Endometrium (tissue), 2 donors: ENCODE measurements around the gene SIAE.
"Not testable (repeated sequence)": the region's sequence is repeated elsewhere in the genome, so short reads cannot be mapped to it uniquely, and the experiment has no call there.

ENCODE experiments used
- FAIRE-seq: peaks from 2 replicates; lab custom pipeline; 2012; peaks lifted over from hg19 to GRCh38; lab: Jason Lieb, UNC
- donor health status: control.
- donor health status: control.

SIAE gene

GRCh38 chr11:124623861-124624525, 49.5 kb downstream of the SIAE start:
- FAIRE-seq, result no peak

GRCh38 chr11:124622531-124623451, 50.7 kb downstream of the SIAE start, which contains the start of gene TBRG1:
TBRG1 (plus strand) TSS chr11:124622864; CDS start chr11:124623084, 220 bp downstream.
- peak; percentile 59 for FAIRE-seq

GRCh38 chr11:124618863-124619262, 54.7 kb downstream of the SIAE start:
- FAIRE-seq, result no peak

GRCh38 chr11:124612567-124613246, 60.8 kb downstream of the SIAE start:
- FAIRE-seq, result no peak

- no peak for FAIRE-seq
Observed at GRCh38 chr11:124612045-124612444, 61.5 kb downstream of the SIAE start.

- no peak for FAIRE-seq
Observed at GRCh38 chr11:124611064-124611463, 62.5 kb downstream of the SIAE start, which contains the start of gene PANX3. PANX3 (plus strand) TSS chr11:124611428; CDS start chr11:124611557, 129 bp downstream.

GRCh38 chr11:124610295-124610694, 63.2 kb downstream of the SIAE start:
- no peak for FAIRE-seq

GRCh38 chr11:124608147-124608546, 65.4 kb downstream of the SIAE start:
- FAIRE-seq, result no peak

GRCh38 chr11:124605719-124606118, 67.8 kb downstream of the SIAE start:
- FAIRE-seq, result no peak

- FAIRE-seq, result not testable (repeated sequence)
Observed at GRCh38 chr11:124602723-124603122, 70.8 kb downstream of the SIAE start.

- FAIRE-seq, result no peak
Observed at GRCh38 chr11:124602193-124602592, 71.3 kb downstream of the SIAE start.

- no peak for FAIRE-seq
Observed at GRCh38 chr11:124600621-124601320, 72.8 kb downstream of the SIAE start.

GRCh38 chr11:124597626-124598025, 75.9 kb downstream of the SIAE start:
- FAIRE-seq, result no peak

GRCh38 chr11:124595302-124595701, 78.2 kb downstream of the SIAE start:
- no peak for FAIRE-seq

GRCh38 chr11:124592627-124593026, 80.9 kb downstream of the SIAE start:
- no peak for FAIRE-seq

GRCh38 chr11:124591430-124591829, 82.1 kb downstream of the SIAE start:
- no peak for FAIRE-seq

GRCh38 chr11:124586238-124586860, 87.2 kb downstream of the SIAE start:
- FAIRE-seq, result no peak

GRCh38 chr11:124584681-124585372, 88.7 kb downstream of the SIAE start:
- no peak for FAIRE-seq

GRCh38 chr11:124583781-124584180, 89.8 kb downstream of the SIAE start:
- no peak for FAIRE-seq
